DOHH2 (cell line): ENCODE measurements around the gene VSIG10L2.

Source experiments
- CTCF ChIP-seq: fragments of 200-600 bp; sonication (generic); IDR thresholded peaks from one replicate; pipeline ENCODE4 v1.5.1; 2014; ENCODE audit warnings: antibody characterized with exemption, mild to moderate bottlenecking, low read depth, low read length; ENCODE audit not compliant: poor library complexity, severe bottlenecking
- EZH2phosphoT487 ChIP-seq: fragments of 200-600 bp; sonication (generic); IDR thresholded peaks from 2 replicates; pipeline ENCODE4 v1.6.1; 2017; ENCODE audit warnings: borderline replicate concordance, mild to moderate bottlenecking, antibody characterized with exemption, low read length, moderate library complexity, mixed read lengths

GRCh38 chr11:125976156-125976555 lies 30.3 kb downstream of the VSIG10L2 start:
- TF ChIP-seq CTCF (no peak), EZH2phosphoT487 (no peak)
